Mesendoderm (in vitro differentiated cells): ENCODE results near the gene SLC39A11.
A peak's percentile ranks its signal among the peaks of the same experiment; 100 is the strongest.

Source experiments
- DNase-seq: peaks from one replicate; pipeline ENCODE4 v3.0.0; 2013
- H2AK5ac ChIP-seq: 2 replicates; pipeline ENCODE4 v1.6.1; 2013; ENCODE audit warnings: low read length, inconsistent platforms
- H2BK120ac ChIP-seq: 2 replicates; pipeline ENCODE4 v1.6.1; 2013; ENCODE audit warnings: low read depth, mild to moderate bottlenecking, low read length, moderate library complexity, mixed read lengths
- H2BK15ac ChIP-seq: replicated peaks from 2 replicates; pipeline ENCODE4 v1.6.1; 2013; ENCODE audit warnings: low read depth, mild to moderate bottlenecking, moderate library complexity
- H2BK5ac ChIP-seq: 2 replicates; pipeline ENCODE4 v1.6.1; 2013; ENCODE audit warnings: low read length, inconsistent platforms
- H3K18ac ChIP-seq: 2 replicates; pipeline ENCODE4 v1.6.1; 2013; ENCODE audit warnings: mild to moderate bottlenecking, low read length, mixed read lengths
- H3K23ac ChIP-seq: one replicate; pipeline ENCODE4 v1.6.1; 2013; ENCODE audit warnings: low read length
- H3K27ac ChIP-seq: 2 replicates; pipeline ENCODE4 v1.5.1; 2013; ENCODE audit warnings: low read depth, mild to moderate bottlenecking, inconsistent platforms, low read length, moderate library complexity
- H3K27me3 ChIP-seq: 2 replicates; pipeline ENCODE4 v1.6.1; 2013; ENCODE audit warnings: low read length, control low read depth, mild to moderate bottlenecking, inconsistent platforms; ENCODE audit not compliant: insufficient read depth, poor library complexity
- H3K36me3 ChIP-seq: 2 replicates; pipeline ENCODE4 v1.6.1; 2013; ENCODE audit warnings: low read length, inconsistent platforms; ENCODE audit not compliant: control insufficient read depth, insufficient read depth
- H3K4ac ChIP-seq: one replicate; pipeline ENCODE4 v1.6.1; 2013; ENCODE audit warnings: low read depth, mild to moderate bottlenecking, low read length, moderate library complexity
- H3K4me1 ChIP-seq: 2 replicates; pipeline ENCODE4 v1.6.1; 2013; ENCODE audit warnings: low read depth, low read length, inconsistent platforms; ENCODE audit not compliant: control insufficient read depth
- H3K4me2 ChIP-seq: 2 replicates; pipeline ENCODE4 v1.6.1; 2013; ENCODE audit warnings: low read length
- H3K4me3 ChIP-seq: 2 replicates; pipeline ENCODE4 v1.5.1; 2013; ENCODE audit warnings: mild to moderate bottlenecking, low read length
- H3K56ac ChIP-seq: one replicate; pipeline ENCODE4 v1.6.1; 2013; ENCODE audit warnings: low read length
- H3K79me1 ChIP-seq: 2 replicates; pipeline ENCODE4 v1.6.1; 2013; ENCODE audit warnings: low read length, inconsistent platforms
- H3K79me2 ChIP-seq: 2 replicates; pipeline ENCODE4 v1.6.1; 2013; ENCODE audit warnings: mild to moderate bottlenecking, low read length; ENCODE audit not compliant: control insufficient read depth, insufficient read depth
- H3K9ac ChIP-seq: 2 replicates; pipeline ENCODE4 v1.6.1; 2013; ENCODE audit warnings: low read length, inconsistent platforms
- H4K5ac ChIP-seq: one replicate; pipeline ENCODE4 v1.6.1; 2013; ENCODE audit warnings: low read length
- H4K8ac ChIP-seq: one replicate; pipeline ENCODE4 v1.6.1; 2013; ENCODE audit warnings: low read depth, mild to moderate bottlenecking, control low read depth, low read length, moderate library complexity
- WGBS: extraction: QIAGEN DNeasy Blood & Tissue Kit; methylation state at CpG from one replicate; pipeline ENCODE4 v1.1.7; 2013; ENCODE audit warnings: low lambda C conversion rate, missing lambda C conversion rate; ENCODE audit not compliant: insufficient coverage; ENCODE audit errors: extremely low coverage; 5-methylcytosine and 5-hydroxymethylcytosine counted together

SLC39A11 gene

GRCh38 chr17:72862276-72862999 is 230.1 kb downstream of the SLC39A11 start:
- no peak overlapping the region for H3K56ac ChIP-seq
- H4K8ac ChIP-seq, result no peak overlapping the region
- H3K79me1 ChIP-seq, result no peaks in the 10 kb centered on the region
- H2BK120ac ChIP-seq, result no peak overlapping the region
- H3K4me3 ChIP-seq, result no peak overlapping the region
- no peak overlapping the region for H3K4ac ChIP-seq
- H3K18ac ChIP-seq, result no peak overlapping the region
- no peak overlapping the region for H3K23ac ChIP-seq
- H4K5ac ChIP-seq, result no peak overlapping the region
- H3K27ac ChIP-seq, result no peak overlapping the region
- H3K4me1 ChIP-seq, result no peaks in the 10 kb centered on the region
- H3K9ac ChIP-seq, result no peak overlapping the region
- no peak overlapping the region for H2BK5ac ChIP-seq
- no peak overlapping the region for H3K4me2 ChIP-seq
- no peak overlapping the region for H2BK15ac ChIP-seq
- H2AK5ac ChIP-seq, result no peak overlapping the region
- no peak for DNase-seq
- H3K36me3 ChIP-seq, result no peaks in the 10 kb centered on the region
- no peaks in the 10 kb centered on the region for H3K27me3 ChIP-seq
- no CpG with 5 or more reads among the region's 7 CpGs for WGBS
- H3K79me2 ChIP-seq, result no peaks in the 10 kb centered on the region

- no peak for DNase-seq
- Histone ChIP-seq H3K79me1 (no peaks in the 10 kb centered on the region), H3K27ac (no peak overlapping the region), H3K27me3 (no peaks in the 10 kb centered on the region), H3K4me3 (no peak overlapping the region), H4K8ac (no peak overlapping the region), H3K9ac (no peak overlapping the region), H2AK5ac (no peak overlapping the region), H4K5ac (no peak overlapping the region), H3K56ac (no peak overlapping the region), H2BK120ac (no peak overlapping the region), H3K79me2 (no peaks in the 10 kb centered on the region), H3K4me1 (no peaks in the 10 kb centered on the region), H3K4ac (no peak overlapping the region), H3K23ac (no peak overlapping the region), H2BK15ac (no peak overlapping the region), H3K18ac (no peak overlapping the region), H2BK5ac (no peak overlapping the region), H3K36me3 (no peaks in the 10 kb centered on the region), H3K4me2 (no peak overlapping the region)
Measured at GRCh38 chr17:72861811-72862210, 230.7 kb downstream of the SLC39A11 start.

- no peak overlapping the region for H2BK5ac ChIP-seq
- H4K5ac ChIP-seq, result no peak overlapping the region
- no peak overlapping the region for H2BK120ac ChIP-seq
- H2BK15ac ChIP-seq, result no peak overlapping the region
- H3K4me1 ChIP-seq, result no peaks in the 10 kb centered on the region
- no peak for DNase-seq
- H2AK5ac ChIP-seq, result no peak overlapping the region
- H3K18ac ChIP-seq, result no peak overlapping the region
- no CpG with 5 or more reads among the region's 5 CpGs for WGBS
- no peaks in the 10 kb centered on the region for H3K79me1 ChIP-seq
- H3K56ac ChIP-seq, result no peak overlapping the region
- H3K4ac ChIP-seq, result no peak overlapping the region
- H3K27ac ChIP-seq, result no peak overlapping the region
- no peak overlapping the region for H3K4me2 ChIP-seq
- no peak overlapping the region for H3K9ac ChIP-seq
- H3K79me2 ChIP-seq, result no peaks in the 10 kb centered on the region
- H3K4me3 ChIP-seq, result no peak overlapping the region
- H4K8ac ChIP-seq, result no peak overlapping the region
- no peak overlapping the region for H3K23ac ChIP-seq
- no peaks in the 10 kb centered on the region for H3K27me3 ChIP-seq
- H3K36me3 ChIP-seq, result no peaks in the 10 kb centered on the region
Measured at GRCh38 chr17:72860778-72861177, 231.7 kb downstream of the SLC39A11 start.

- H3K79me1 ChIP-seq, result no peaks in the 10 kb centered on the region
- H2BK120ac ChIP-seq, result no peak overlapping the region
- H3K4me2 ChIP-seq, result no peak overlapping the region
- H3K9ac ChIP-seq, result no peak overlapping the region
- H3K4me1 ChIP-seq, result no peaks in the 10 kb centered on the region
- H3K27me3 ChIP-seq, result no peaks in the 10 kb centered on the region
- no peak overlapping the region for H3K27ac ChIP-seq
- H3K23ac ChIP-seq, result no peak overlapping the region
- H4K8ac ChIP-seq, result no peak overlapping the region
- no peaks in the 10 kb centered on the region for H3K36me3 ChIP-seq
- no peak overlapping the region for H2AK5ac ChIP-seq
- no peak overlapping the region for H2BK15ac ChIP-seq
- no peaks in the 10 kb centered on the region for H3K79me2 ChIP-seq
- H3K4me3 ChIP-seq, result no peak overlapping the region
- H3K4ac ChIP-seq, result no peak overlapping the region
- H3K18ac ChIP-seq, result no peak overlapping the region
- DNase-seq, result no peak
- H2BK5ac ChIP-seq, result no peak overlapping the region
- no peak overlapping the region for H4K5ac ChIP-seq
- H3K56ac ChIP-seq, result no peak overlapping the region
Measured at GRCh38 chr17:72858826-72859495, 233.5 kb downstream of the SLC39A11 start.

GRCh38 chr17:72853440-72854415 is 238.8 kb downstream of the SLC39A11 start:
- Histone ChIP-seq H2BK15ac (no peak overlapping the region), H3K9ac (no peak overlapping the region), H3K36me3 (no peaks in the 10 kb centered on the region), H3K4me2 (no peak overlapping the region), H2BK120ac (no peak overlapping the region), H3K27ac (no peak overlapping the region), H2AK5ac (no peak overlapping the region), H2BK5ac (peak overlapping the region; percentile 21), H3K27me3 (no peaks in the 10 kb centered on the region), H3K56ac (peak overlapping the region; percentile 25), H4K8ac (no peak overlapping the region), H3K79me2 (no peaks in the 10 kb centered on the region), H3K4ac (peak overlapping the region; percentile 71), H3K18ac (no peak overlapping the region), H3K79me1 (no peaks in the 10 kb centered on the region), H3K23ac (no peak overlapping the region), H3K4me3 (no peak overlapping the region), H3K4me1 (peaks cover 2% of the 10 kb centered on the region), H4K5ac (no peak overlapping the region)
- no CpG with 5 or more reads among the region's 17 CpGs for WGBS
- peak; percentile 91 for DNase-seq
